Cerebellar cortex (tissue), 1 donor: ENCODE measurements around the gene SLC11A1.

Source experiments
- DNase-seq: peaks from one replicate; pipeline ENCODE4 v3.0.0-alpha.2; 2015; ENCODE audit warnings: low spot score

The SLC11A1 gene

DNA sequence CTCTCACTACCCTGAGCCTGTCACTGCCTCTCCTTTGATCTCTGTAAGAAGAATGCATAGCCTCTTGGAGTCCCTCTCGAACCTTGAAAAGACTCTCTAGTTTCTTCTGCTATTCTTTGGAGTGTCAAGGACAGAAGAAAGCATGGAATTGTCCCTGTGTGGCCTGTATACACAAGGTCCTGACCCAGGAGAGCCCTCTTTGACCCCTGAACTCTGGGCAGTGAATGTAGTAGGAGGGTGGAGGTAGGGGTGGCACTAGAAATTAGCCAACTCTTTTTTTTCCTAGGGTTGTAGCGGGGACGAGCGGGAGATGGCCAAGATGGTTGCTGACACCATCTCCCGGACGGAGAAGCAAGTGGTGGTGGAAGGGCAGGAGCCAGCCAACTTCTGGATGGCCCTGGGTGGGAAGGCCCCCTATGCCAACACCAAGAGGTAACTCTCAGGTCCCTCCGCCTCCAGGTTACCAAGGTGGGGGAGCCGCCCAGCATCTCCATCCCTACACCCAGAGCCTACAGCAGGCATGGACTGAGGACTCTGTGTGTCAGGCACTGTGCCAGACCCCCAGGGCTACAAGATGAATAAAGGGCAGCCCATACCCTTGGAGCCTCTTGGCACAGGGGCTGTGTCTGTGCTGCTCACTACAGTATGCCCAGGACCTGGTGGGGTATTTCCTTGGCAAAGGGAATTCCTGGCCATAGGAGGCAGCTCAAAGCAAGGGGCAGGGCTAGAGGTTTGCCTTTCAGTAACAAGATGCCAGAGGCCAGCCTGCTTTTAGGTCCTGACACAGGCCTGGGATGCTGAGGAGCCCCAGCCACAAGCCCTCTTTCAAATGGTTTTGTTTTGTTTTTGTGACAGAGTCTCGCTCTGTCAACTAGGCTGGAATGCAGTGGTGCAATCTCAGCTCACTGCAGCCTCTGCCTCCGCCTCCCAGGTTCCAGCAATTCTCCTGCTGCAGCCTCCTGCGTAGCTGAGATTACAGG is 53.2 kb downstream of the SLC11A1 start:
- DNase-seq = no peak

- no peak for DNase-seq
Measured at GRCh38 chr2:218436992-218437391, 54.9 kb downstream of the SLC11A1 start.

GRCh38 chr2:218437969-218438368 is 55.9 kb downstream of the SLC11A1 start:
- DNase-seq = no peak

DNA sequence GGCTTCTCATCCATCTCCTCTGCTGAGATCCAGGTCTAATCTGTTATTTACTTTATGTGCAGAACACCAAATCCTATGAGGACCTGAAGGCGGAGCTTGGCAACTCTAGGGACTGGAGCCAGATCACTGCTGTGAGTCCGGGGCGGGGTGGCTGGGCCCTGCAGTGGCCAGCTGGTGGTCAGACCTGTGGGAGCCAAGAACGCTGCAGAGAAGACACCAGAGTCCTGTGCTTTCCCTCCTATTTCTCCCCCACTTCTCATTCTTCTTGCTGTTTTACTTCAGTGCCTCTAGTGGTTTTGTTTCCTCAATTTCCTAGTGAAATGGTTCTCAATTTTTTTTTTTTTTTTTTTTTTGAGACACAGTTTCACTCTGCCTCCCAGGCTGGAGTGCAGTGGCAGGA is 56.5 kb downstream of the SLC11A1 start:
- peak; percentile 60 for DNase-seq

DNA sequence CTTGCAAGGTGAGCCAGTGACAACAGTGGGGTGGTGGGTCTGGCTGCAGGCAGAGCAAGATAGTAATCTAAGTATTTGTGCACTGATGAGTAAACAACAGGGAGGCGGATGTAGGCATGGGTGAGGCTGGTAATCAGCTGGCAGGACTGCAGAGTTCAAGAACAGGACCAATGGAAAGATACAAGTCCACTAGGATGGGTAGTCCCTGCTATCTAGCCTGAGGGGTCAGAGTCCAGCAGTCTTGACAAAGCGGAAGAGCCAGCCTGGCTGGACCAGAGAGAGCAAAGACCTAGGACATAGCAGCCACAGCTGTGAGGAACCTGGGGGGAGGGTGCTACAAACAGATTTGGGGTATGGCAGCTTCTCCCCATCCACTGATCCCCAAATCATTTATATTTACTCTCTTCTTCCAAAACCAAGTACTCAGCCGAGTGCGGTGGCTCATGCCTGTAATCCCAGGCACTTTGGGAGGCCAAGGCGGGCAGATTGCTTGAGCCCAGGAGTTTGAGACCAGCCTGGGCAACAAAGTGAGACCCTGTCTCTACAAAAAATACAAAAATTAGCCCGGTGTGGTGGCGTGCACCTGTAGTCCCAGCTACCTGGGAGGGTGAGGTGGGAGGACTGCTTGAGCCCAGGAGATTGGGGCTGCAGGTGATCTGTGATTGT is 62.8 kb downstream of the SLC11A1 start:
- DNase-seq = no peak

DNA sequence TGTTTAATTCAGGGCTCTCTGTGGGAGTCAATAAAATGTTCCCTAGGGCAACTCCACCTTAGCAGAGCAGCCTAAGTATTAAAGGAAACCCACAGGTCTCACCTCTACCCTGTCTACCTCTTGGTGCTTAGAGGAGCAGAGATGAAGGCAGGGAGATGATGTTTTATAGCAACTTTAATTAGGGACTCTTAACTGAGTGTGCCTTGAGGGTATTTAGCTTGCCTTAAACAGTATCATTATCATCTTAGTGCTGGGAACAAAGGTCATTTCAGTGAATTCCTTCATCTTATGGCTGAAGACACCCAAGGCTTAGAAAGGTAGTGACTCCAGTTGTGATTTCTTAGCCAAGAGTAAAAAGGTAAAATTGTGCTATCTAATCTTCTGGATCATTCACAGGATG is 63.5 kb downstream of the SLC11A1 start:
- DNase-seq = no peak
